ENCODE data around the gene GNG7. TPM values are rescaled to one million over a fixed set of nuclear protein-coding genes. Genes with fewer than 3 reads are reported as not detected.
"Not testable (repeated sequence)": the region's sequence is repeated elsewhere in the genome, so short reads cannot be mapped to it uniquely, and the experiment has no call there.

Gene GNG7
- total RNA-seq, 1 donor from 2014 or later, result 11.3 TPM

GRCh38 chr19:2561895-2562294 lies 140.6 kb downstream of the GNG7 start:
- Mint-ChIP-seq H3K9me3 (ENCODE audit: low read depth) (no peaks in the 10 kb centered on the region), H3K4me3 (ENCODE audit: low read depth) (no peak overlapping the region), H3K27me3 (no peaks in the 10 kb centered on the region)

GRCh38 chr19:2561221-2561620 lies 141.3 kb downstream of the GNG7 start:
- no peak for TF ChIP-seq CTCF (IDR thresholded peaks at IDR 0.05; ENCODE audit: unreplicated experiment)
- H3K9me3 Mint-ChIP-seq (ENCODE audit: low read depth), result no peaks in the 10 kb centered on the region
- H3K36me3 Mint-ChIP-seq (ENCODE audit: insufficient read depth), result no peaks in the 10 kb centered on the region
- H3K27ac Mint-ChIP-seq, result no peak overlapping the region
- DNase-seq (ENCODE audit: low spot score, unreplicated experiment), result no peak
- no peak overlapping the region for H3K4me3 Mint-ChIP-seq (ENCODE audit: low read depth)
- H3K27me3 Mint-ChIP-seq, result no peaks in the 10 kb centered on the region
- no peaks in the 10 kb centered on the region for H3K4me1 Mint-ChIP-seq (ENCODE audit: low read depth)

More at GRCh38 chr19:2561895-2562294, 140.6 kb downstream of the GNG7 start:
- no peaks in the 10 kb centered on the region for H3K4me1 Mint-ChIP-seq (ENCODE audit: low read depth)
- no peak for DNase-seq (ENCODE audit: low spot score, unreplicated experiment)
- no peaks in the 10 kb centered on the region for H3K36me3 Mint-ChIP-seq (ENCODE audit: insufficient read depth)
- no peak overlapping the region for H3K27ac Mint-ChIP-seq
- no peak for TF ChIP-seq CTCF (IDR thresholded peaks at IDR 0.05; ENCODE audit: unreplicated experiment)

- DNase-seq (ENCODE audit: low spot score, unreplicated experiment), result no peak
- Mint-ChIP-seq H3K9me3 (ENCODE audit: low read depth) (no peaks in the 10 kb centered on the region), H3K27ac (no peak overlapping the region), H3K4me1 (ENCODE audit: low read depth) (no peaks in the 10 kb centered on the region), H3K4me3 (ENCODE audit: low read depth) (no peak overlapping the region), H3K36me3 (ENCODE audit: insufficient read depth) (no peaks in the 10 kb centered on the region), H3K27me3 (no peaks in the 10 kb centered on the region)
- TF ChIP-seq CTCF (IDR thresholded peaks at IDR 0.05; ENCODE audit: unreplicated experiment), result no peak
These were observed 142.1 kb downstream of the GNG7 start for GRCh38 chr19:2560369-2560768.

GRCh38 chr19:2558543-2558942 lies 144.0 kb downstream of the GNG7 start:
- no peaks in the 10 kb centered on the region for H3K4me1 Mint-ChIP-seq (ENCODE audit: low read depth)
- DNase-seq (ENCODE audit: low spot score, unreplicated experiment), result no peak
- no peaks in the 10 kb centered on the region for H3K9me3 Mint-ChIP-seq (ENCODE audit: low read depth)
- H3K36me3 Mint-ChIP-seq (ENCODE audit: insufficient read depth), result no peaks in the 10 kb centered on the region
- H3K27ac Mint-ChIP-seq, result no peak overlapping the region
- no peaks in the 10 kb centered on the region for H3K27me3 Mint-ChIP-seq
- H3K4me3 Mint-ChIP-seq (ENCODE audit: low read depth), result no peak overlapping the region
- TF ChIP-seq CTCF (IDR thresholded peaks at IDR 0.05; ENCODE audit: unreplicated experiment), result no peak

GRCh38 chr19:2558131-2558530 lies 144.4 kb downstream of the GNG7 start:
- DNase-seq (ENCODE audit: low spot score, unreplicated experiment); H3K36me3 Mint-ChIP-seq (ENCODE audit: insufficient read depth); H3K9me3 Mint-ChIP-seq (ENCODE audit: low read depth); H3K4me3 Mint-ChIP-seq (ENCODE audit: low read depth); H3K27ac Mint-ChIP-seq; H3K27me3 Mint-ChIP-seq; H3K4me1 Mint-ChIP-seq (ENCODE audit: low read depth): not testable (repeated sequence)

- peak overlapping the region; percentile 16 for H3K27ac Mint-ChIP-seq
- no peak for TF ChIP-seq CTCF (IDR thresholded peaks at IDR 0.05; ENCODE audit: unreplicated experiment)
- H3K4me1 Mint-ChIP-seq (ENCODE audit: low read depth), result no peaks in the 10 kb centered on the region
- no peaks in the 10 kb centered on the region for H3K36me3 Mint-ChIP-seq (ENCODE audit: insufficient read depth)
- no peak for DNase-seq (ENCODE audit: low spot score, unreplicated experiment)
- no peaks in the 10 kb centered on the region for H3K27me3 Mint-ChIP-seq
- H3K9me3 Mint-ChIP-seq (ENCODE audit: low read depth), result no peaks in the 10 kb centered on the region
- H3K4me3 Mint-ChIP-seq (ENCODE audit: low read depth), result no peak overlapping the region
These were observed 145.4 kb downstream of the GNG7 start for GRCh38 chr19:2557093-2557440.
